ENCODE results near the gene NPL. TPM values are rescaled to one million over a fixed set of nuclear protein-coding genes. Genes with fewer than 3 reads are reported as not detected.

NPL gene
- total RNA-seq, 2 experiments from 2014 or later, result 2.2 to 6.3 TPM

GRCh38 chr1:182785181-182785580 is 4.4 kb upstream of the NPL start:
- BruUV-seq (replicated peaks), result no TSS peak
- Histone ChIP-seq H3K9me3 (ENCODE audit: low read length) (no peaks in the 10 kb centered on the region), H3K4me3 (ENCODE audit: low read depth, low read length, poor library complexity, severe bottlenecking) (no peak overlapping the region), H3K27ac (ENCODE audit: low read depth, low read length, poor library complexity, severe bottlenecking) (no peak overlapping the region), H3K4me2 (ENCODE audit: low read length) (no peak overlapping the region), H2AFZ (ENCODE audit: low read length) (peak overlapping the region; percentile 51; the same call in 1 of the 2 replicates), H3K4me1 (ENCODE audit: insufficient read depth, low read length, poor library complexity, severe bottlenecking) (peaks cover 45% of the 10 kb centered on the region), H3K79me2 (ENCODE audit: insufficient read depth, low read depth, low read length) (no peaks in the 10 kb centered on the region), H3K9me2 (ENCODE audit: insufficient read depth, low read length) (no peaks in the 10 kb centered on the region), H3K36me3 (ENCODE audit: insufficient read depth, low read length) (no peaks in the 10 kb centered on the region), H4K20me1 (ENCODE audit: insufficient read depth, low read length) (no peaks in the 10 kb centered on the region)
- DNase-seq (ENCODE audit: low spot score), result no peak
- POLR2A ChIA-PET, result interaction anchor here (0.5 to 1.5 kb wide), 8 partner anchors 180 to 355 kb away, joined by 3 to 6 read pairs (median 4); no protein-coding TSS in a partner anchor
- CTCF ChIA-PET (ENCODE audit: unreplicated experiment), result interaction anchor here (1.2 to 8.1 kb wide), 3 partner anchors 180 to 196 kb away, joined by 3 to 189 read pairs (median 26); partner anchors contain the start of gene RNASEL
- intact Hi-C loops (cut with micrococcal nuclease; ENCODE audit: unreplicated experiment), result loop anchor here (10.0 kb wide), 1 partner anchor 640 kb away; no protein-coding TSS in a partner anchor
- TF ChIP-seq CTCF (conservative IDR thresholded peaks at IDR 0.05; ENCODE audit: low read length) (no peak), EZH2phosphoT487 (IDR thresholded peaks at IDR 0.05; ENCODE audit: borderline replicate concordance, low read depth, low read length) (no peak)

DNA sequence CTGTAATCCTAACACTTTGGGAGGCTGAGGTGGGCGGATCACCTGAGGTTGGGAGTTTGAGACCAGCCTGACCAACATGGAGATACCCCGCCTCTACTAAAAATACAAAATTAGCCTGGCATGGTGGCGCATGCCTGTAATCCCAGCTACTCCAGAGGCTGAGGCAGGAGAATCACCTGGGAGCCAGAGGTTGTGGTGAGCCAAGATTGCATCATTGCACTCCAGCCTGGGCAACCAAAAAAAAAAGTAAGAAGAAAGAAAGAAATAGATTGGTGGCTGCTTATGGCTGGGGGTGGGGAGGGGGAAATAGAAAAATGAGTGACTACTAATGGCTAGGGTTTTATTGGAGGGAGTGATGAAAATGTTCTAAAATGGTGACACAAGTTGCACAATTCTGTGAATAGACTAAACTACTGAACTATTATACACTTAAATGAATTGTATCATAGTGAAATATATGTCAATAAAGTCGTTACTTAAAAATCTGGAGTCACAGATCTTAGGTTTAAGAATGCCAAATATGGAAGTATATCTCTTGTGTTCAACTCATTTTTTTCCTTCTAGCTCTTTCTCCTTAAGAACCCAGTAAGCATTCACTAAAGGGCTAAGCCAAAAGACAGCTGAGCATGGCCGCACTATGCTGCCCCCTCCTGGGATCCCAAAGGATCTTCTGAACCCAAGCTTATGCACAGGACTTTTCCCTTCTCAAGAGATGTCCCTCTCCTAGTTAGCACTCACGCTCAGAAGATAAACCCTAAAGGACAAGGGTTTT is 3.2 kb upstream of the NPL start:
- Histone ChIP-seq H3K27ac (ENCODE audit: low read depth, low read length, poor library complexity, severe bottlenecking) (no peak overlapping the region), H3K36me3 (ENCODE audit: insufficient read depth, low read length) (no peaks in the 10 kb centered on the region), H3K4me2 (ENCODE audit: low read length) (no peak overlapping the region), H3K9me2 (ENCODE audit: insufficient read depth, low read length) (no peaks in the 10 kb centered on the region), H2AFZ (ENCODE audit: low read length) (no peak overlapping the region), H3K4me3 (ENCODE audit: low read depth, low read length, poor library complexity, severe bottlenecking) (no peak overlapping the region), H3K9me3 (ENCODE audit: low read length) (no peaks in the 10 kb centered on the region), H4K20me1 (ENCODE audit: insufficient read depth, low read length) (no peaks in the 10 kb centered on the region), H3K4me1 (ENCODE audit: insufficient read depth, low read length, poor library complexity, severe bottlenecking) (peaks cover 35% of the 10 kb centered on the region), H3K79me2 (ENCODE audit: insufficient read depth, low read depth, low read length) (no peaks in the 10 kb centered on the region)
- ChIA-PET POLR2A (interaction anchor here (0.6 to 2.0 kb wide), 9 partner anchors 13 to 456 kb away, joined by 3 to 10 read pairs (median 4); no protein-coding TSS in a partner anchor), CTCF (ENCODE audit: unreplicated experiment) (interaction anchor here (0.6 to 8.1 kb wide), 4 partner anchors 137 to 301 kb away, joined by 3 to 189 read pairs (median 3); no protein-coding TSS in a partner anchor)
- intact Hi-C loops (cut with micrococcal nuclease; ENCODE audit: unreplicated experiment), result loop anchor here (10.0 kb wide), 1 partner anchor 642 kb away; no protein-coding TSS in a partner anchor
- DNase-seq (ENCODE audit: low spot score), result peak; percentile 70
- peak; percentile 88 for TF ChIP-seq CTCF (conservative IDR thresholded peaks at IDR 0.05; ENCODE audit: low read length)
- TF ChIP-seq EZH2phosphoT487 (IDR thresholded peaks at IDR 0.05; ENCODE audit: borderline replicate concordance, low read depth, low read length), result no peak
- BruUV-seq (replicated peaks), result no TSS peak

Data from OCI-LY7 (cell line).